ENCODE measurements around the gene MBD4. TPM values are rescaled to one million over a fixed set of nuclear protein-coding genes. Genes with fewer than 3 reads are reported as not detected.
"Not testable (repeated sequence)": the region's sequence is repeated elsewhere in the genome, so short reads cannot be mapped to it uniquely, and the experiment has no call there.

MBD4 gene
- total RNA-seq, 1 donor from 2014 or later, result 25.7 TPM

DNA sequence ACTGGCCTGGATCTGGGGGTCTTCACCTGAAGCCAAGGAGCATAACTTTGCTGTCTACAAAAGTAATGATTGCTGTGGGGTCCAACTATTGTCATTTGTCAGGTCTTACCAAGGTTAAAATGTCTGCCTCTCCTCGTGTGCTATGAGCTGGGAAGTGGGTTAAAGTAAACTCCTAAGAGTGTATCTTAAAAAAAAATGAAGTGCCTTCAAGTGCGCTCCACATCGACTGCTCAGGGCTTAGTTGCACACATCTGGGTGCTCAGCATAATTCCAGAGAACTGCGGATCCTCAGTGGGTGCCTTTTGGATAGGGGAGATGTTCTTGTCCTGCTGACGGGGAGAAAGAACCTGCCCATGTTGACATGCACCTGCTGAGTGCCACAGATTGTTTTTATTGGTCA lies 52.3 kb downstream of the MBD4 start:
- no peak overlapping the region for H3K4me3 ChIP-seq (ENCODE audit: low read depth, low read length)
- no peak for DNase-seq (ENCODE audit: low read depth)
- TF ChIP-seq, protein P1, sequence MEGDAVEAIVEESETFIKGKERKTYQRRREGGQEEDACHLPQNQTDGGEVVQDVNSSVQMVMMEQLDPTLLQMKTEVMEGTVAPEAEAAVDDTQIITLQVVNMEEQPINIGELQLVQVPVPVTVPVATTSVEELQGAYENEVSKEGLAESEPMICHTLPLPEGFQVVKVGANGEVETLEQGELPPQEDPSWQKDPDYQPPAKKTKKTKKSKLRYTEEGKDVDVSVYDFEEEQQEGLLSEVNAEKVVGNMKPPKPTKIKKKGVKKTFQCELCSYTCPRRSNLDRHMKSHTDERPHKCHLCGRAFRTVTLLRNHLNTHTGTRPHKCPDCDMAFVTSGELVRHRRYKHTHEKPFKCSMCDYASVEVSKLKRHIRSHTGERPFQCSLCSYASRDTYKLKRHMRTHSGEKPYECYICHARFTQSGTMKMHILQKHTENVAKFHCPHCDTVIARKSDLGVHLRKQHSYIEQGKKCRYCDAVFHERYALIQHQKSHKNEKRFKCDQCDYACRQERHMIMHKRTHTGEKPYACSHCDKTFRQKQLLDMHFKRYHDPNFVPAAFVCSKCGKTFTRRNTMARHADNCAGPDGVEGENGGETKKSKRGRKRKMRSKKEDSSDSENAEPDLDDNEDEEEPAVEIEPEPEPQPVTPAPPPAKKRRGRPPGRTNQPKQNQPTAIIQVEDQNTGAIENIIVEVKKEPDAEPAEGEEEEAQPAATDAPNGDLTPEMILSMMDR (conservative IDR thresholded peaks at IDR 0.05; ENCODE audit: low read depth, low read length), result no peak

DNA sequence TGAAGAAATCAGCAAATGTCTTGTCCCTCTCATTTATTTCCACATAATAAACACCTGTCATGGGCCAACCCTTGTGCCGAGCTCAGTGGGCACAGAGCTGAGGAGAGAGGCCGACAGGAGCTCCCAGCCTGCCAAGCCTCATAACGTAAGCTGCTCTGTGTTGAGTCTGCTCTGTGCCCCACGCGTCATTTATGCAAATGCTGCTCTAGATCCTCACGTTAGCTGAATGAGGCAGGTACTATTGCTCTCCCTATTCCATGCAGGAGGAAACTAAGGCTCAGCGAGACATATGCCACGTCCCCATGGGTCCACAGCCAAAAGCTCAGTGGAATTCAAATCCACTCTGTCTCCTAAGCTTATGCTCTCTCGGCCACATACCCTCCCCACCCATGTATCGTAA lies 52.8 kb downstream of the MBD4 start:
- TF ChIP-seq, protein P1 (conservative IDR thresholded peaks at IDR 0.05; ENCODE audit: low read depth, low read length), result no peak
- no peak overlapping the region for H3K4me3 ChIP-seq (ENCODE audit: low read depth, low read length)
- no peak for DNase-seq (ENCODE audit: low read depth)

DNA sequence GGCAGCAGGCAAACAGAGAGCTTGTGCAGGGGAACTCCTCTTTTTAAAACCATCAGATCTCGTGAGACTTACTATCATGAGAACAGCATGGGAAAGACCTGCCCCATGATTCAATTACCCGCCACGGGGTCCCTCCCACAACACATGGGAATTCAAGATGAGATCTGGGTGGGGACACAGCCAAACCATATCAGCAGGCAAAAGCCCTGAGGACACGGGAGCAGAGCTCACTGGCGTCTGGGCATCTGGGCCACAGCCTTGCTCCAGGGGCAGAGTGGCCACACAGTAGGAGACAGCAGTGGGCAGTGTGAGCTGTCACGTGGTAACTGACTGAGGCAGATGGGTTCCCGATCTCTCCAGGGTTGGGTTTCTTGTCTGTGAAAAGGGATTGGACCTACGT lies 54.2 kb downstream of the MBD4 start:
- DNase-seq (ENCODE audit: low read depth); H3K4me3 ChIP-seq (ENCODE audit: low read depth, low read length): not testable (repeated sequence)

DNA sequence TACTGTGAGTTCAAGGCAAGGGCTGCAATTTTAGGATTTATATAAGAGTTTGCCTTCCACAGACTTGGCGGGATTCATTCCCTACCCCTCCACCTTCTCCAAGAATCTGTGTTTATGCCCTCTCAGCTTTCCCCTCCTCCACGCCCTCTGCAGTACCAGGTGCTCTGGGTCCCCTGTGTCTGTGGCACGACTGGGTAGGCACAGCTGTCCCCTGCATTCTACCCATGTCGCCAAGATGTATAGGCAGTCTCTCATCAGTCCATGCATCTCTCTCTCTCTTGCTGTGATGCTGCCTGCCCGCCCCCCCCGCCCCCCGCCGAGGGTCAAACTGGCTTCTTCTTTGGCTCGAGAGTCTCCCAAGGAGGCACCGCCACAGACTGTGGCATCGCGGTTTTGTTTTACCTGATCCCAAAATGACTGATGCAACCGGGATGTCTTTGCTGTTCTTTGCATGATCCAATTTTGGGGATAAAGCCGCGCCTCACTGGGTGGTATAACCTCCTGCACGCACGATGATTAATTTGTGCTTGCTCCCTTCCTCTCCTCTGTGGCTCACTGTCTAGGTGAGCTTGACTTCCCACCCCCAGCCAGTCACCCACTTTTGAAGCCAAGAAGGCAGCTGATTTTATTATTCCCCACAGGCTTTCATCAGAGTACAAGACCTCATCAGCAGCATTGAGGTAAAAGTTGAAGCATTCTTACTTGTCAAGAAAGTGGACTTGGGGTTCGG lies 55.0 kb downstream of the MBD4 start:
- TF ChIP-seq, protein P1 (conservative IDR thresholded peaks at IDR 0.05; ENCODE audit: low read depth, low read length), result no peak
- DNase-seq (ENCODE audit: low read depth), result no peak
- H3K4me3 ChIP-seq (ENCODE audit: low read depth, low read length), result no peak overlapping the region

DNA sequence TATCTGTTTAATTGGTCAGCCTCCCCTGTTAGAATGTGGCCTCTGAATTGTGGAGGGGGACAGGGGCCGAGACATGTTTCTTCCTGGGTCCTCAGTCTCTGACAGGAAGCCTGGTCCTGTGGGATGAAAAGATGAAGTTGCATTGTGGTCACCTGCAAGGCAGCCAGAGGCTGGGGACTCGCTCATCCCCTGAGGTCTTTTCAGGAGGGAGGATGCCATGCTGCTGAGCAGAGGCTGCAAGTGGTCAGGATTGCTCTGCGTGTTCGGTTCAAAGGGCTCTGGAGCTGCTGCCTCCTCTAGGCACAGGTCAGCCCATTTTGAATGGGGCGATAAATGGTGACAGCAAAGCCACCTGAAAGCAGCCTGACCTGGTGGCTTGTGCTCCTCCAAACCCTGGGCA lies 55.6 kb downstream of the MBD4 start:
- H3K4me3 ChIP-seq (ENCODE audit: low read depth, low read length); DNase-seq (ENCODE audit: low read depth): not testable (repeated sequence)

DNA sequence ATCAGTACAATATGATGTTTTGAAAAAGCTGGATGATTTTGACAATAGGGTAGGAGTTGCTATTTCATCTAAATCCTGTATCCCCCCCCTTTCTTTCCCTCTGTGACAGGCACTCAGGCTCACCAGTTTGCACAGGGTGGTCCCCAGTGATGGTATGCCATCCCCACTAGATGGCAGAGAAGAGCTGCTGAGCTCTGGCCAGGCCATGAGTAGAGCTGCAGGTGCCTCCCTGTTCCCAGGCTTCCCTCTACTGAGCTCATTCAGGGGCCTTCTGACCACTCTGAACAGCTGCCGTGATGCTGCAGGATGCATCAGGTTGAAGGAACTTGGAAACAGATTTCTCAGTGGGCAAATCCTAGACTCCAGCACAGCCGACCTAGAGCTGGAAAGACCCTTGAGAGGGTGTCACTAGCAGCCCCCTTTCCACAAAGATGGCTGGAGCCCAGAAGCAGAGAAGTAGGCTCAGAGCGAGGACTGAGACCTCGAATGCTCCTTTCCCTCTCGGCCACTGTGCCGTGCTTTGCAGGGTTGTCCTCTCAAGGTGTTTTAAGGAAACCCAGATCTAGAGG lies 56.4 kb downstream of the MBD4 start:
- no peak for DNase-seq (ENCODE audit: low read depth)
- no peak overlapping the region for H3K4me3 ChIP-seq (ENCODE audit: low read depth, low read length)
- TF ChIP-seq, protein P1 (conservative IDR thresholded peaks at IDR 0.05; ENCODE audit: low read depth, low read length), result peak; percentile 96

DNA sequence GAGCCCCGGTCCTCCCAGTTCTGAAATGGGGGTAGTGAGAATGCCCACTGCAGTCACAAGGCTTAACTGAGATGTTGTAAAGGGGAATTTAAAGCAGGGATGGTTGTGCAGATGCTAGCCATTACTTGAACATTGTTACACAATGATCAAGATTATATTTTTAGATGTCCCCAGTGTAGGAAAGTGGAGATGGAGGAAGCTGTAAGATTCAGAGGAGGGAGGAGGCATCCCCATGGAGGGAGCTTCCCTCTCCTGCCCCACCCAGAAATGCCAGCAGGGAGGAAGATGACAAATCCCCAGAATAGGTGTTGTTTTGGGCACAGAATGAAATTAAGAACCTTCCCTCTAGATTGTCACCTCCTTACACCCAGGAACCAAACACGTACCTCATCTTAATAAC lies 57.4 kb downstream of the MBD4 start:
- DNase-seq (ENCODE audit: low read depth), result no peak
- TF ChIP-seq, protein P1 (conservative IDR thresholded peaks at IDR 0.05; ENCODE audit: low read depth, low read length), result no peak
- no peak overlapping the region for H3K4me3 ChIP-seq (ENCODE audit: low read depth, low read length)

Other genes with a start within 250 kb of the MBD4 start
- 123 and 124 TPM in 2 replicates for gene COPG1, start 190.3 kb downstream of the MBD4 start, total RNA-seq
- 40.3 and 43.0 TPM in 2 replicates for gene HMCES, start 161.1 kb downstream of the MBD4 start, total RNA-seq
- gene EFCAB12, start 11.3 kb downstream of the MBD4 start, total RNA-seq, result not detected in 2 replicates
- 15.2 and 19.2 TPM in 2 replicates for gene IFT122, start 276 bp upstream of the MBD4 start, total RNA-seq
- not detected in 2 replicates for gene RHO, start 88.7 kb upstream of the MBD4 start, total RNA-seq
- gene H1-8, start 103.2 kb upstream of the MBD4 start, total RNA-seq, result not detected in 2 replicates
- 27.3 and 30.7 TPM in 2 replicates for gene PLXND1, start 166.7 kb upstream of the MBD4 start, total RNA-seq